ENCODE results near the gene MCC. TPM values are rescaled to one million over a fixed set of nuclear protein-coding genes. Genes with fewer than 3 reads are reported as not detected.

MCC gene
- total RNA-seq, 1 experiment from 2014 or later: 0.41 TPM

GRCh38 chr5:113242481-113243348, 245.5 kb downstream of the MCC start:
- BruUV-seq (replicated peaks): no TSS peak
- intact Hi-C loops (cut with micrococcal nuclease; ENCODE audit: unreplicated experiment): no loop called here
- ChIA-PET CTCF (no interaction called here), POLR2A (interaction anchor here (0.6 kb wide), 1 partner anchor 506 kb away, joined by 3 read pairs; no protein-coding TSS in a partner anchor)
- Histone ChIP-seq H3K27ac (ENCODE audit: low read length) (no peak overlapping the region), H3K4me1 (ENCODE audit: control insufficient read depth, insufficient read depth, low read length) (no peaks in the 10 kb centered on the region), H3K4me3 (ENCODE audit: low read depth in 2 of 2, low read length in 2 of 2) (no peak overlapping the region), H3K27me3 (ENCODE audit: control insufficient read depth, insufficient read depth, low read length) (0 out of 2 replicates have a peak, but pooled peaks cover 9% of the 10 kb centered on the region), H3K36me3 (ENCODE audit: control insufficient read depth, insufficient read depth, low read length) (no peaks in the 10 kb centered on the region), H3K9me3 (ENCODE audit: control insufficient read depth, insufficient read depth, low read depth, low read length) (no peaks in the 10 kb centered on the region)
- in situ Hi-C loops (cut with HindIII; ENCODE audit: low pct_unique_long_range_greater_than_20kb, low sequenced_read_pairs): no loop called here
- no peak for TF ChIP-seq TCF7L2 (IDR thresholded peaks at IDR 0.05; ENCODE audit: low read depth, low read length)
- TF ChIP-seq, protein P1, sequence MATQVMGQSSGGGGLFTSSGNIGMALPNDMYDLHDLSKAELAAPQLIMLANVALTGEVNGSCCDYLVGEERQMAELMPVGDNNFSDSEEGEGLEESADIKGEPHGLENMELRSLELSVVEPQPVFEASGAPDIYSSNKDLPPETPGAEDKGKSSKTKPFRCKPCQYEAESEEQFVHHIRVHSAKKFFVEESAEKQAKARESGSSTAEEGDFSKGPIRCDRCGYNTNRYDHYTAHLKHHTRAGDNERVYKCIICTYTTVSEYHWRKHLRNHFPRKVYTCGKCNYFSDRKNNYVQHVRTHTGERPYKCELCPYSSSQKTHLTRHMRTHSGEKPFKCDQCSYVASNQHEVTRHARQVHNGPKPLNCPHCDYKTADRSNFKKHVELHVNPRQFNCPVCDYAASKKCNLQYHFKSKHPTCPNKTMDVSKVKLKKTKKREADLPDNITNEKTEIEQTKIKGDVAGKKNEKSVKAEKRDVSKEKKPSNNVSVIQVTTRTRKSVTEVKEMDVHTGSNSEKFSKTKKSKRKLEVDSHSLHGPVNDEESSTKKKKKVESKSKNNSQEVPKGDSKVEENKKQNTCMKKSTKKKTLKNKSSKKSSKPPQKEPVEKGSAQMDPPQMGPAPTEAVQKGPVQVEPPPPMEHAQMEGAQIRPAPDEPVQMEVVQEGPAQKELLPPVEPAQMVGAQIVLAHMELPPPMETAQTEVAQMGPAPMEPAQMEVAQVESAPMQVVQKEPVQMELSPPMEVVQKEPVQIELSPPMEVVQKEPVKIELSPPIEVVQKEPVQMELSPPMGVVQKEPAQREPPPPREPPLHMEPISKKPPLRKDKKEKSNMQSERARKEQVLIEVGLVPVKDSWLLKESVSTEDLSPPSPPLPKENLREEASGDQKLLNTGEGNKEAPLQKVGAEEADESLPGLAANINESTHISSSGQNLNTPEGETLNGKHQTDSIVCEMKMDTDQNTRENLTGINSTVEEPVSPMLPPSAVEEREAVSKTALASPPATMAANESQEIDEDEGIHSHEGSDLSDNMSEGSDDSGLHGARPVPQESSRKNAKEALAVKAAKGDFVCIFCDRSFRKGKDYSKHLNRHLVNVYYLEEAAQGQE (IDR thresholded peaks at IDR 0.05; ENCODE audit: insufficient read depth in 1 of 2, low read depth in 2 of 2, low read length in 1 of 2): no peak
- no peak for TF ChIP-seq SIN3A (IDR thresholded peaks at IDR 0.05; ENCODE audit: borderline replicate concordance, insufficient read depth, low read depth, low read length)
- TF ChIP-seq, protein P2, sequence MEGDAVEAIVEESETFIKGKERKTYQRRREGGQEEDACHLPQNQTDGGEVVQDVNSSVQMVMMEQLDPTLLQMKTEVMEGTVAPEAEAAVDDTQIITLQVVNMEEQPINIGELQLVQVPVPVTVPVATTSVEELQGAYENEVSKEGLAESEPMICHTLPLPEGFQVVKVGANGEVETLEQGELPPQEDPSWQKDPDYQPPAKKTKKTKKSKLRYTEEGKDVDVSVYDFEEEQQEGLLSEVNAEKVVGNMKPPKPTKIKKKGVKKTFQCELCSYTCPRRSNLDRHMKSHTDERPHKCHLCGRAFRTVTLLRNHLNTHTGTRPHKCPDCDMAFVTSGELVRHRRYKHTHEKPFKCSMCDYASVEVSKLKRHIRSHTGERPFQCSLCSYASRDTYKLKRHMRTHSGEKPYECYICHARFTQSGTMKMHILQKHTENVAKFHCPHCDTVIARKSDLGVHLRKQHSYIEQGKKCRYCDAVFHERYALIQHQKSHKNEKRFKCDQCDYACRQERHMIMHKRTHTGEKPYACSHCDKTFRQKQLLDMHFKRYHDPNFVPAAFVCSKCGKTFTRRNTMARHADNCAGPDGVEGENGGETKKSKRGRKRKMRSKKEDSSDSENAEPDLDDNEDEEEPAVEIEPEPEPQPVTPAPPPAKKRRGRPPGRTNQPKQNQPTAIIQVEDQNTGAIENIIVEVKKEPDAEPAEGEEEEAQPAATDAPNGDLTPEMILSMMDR (IDR thresholded peaks at IDR 0.05): no peak
- no peak for TF ChIP-seq POLR2AphosphoS5 (IDR thresholded peaks at IDR 0.05; ENCODE audit: low read depth, low read length)
- no peak for ATAC-seq
- DNase-seq (ENCODE audit: low read depth, low spot score): no peak

- H3K36me3 ChIP-seq (ENCODE audit: control insufficient read depth, insufficient read depth, low read length): no peaks in the 10 kb centered on the region
- no peak for ATAC-seq
- BruUV-seq (replicated peaks): no TSS peak
- H3K4me1 ChIP-seq (ENCODE audit: control insufficient read depth, insufficient read depth, low read length): no peaks in the 10 kb centered on the region
- H3K27me3 ChIP-seq (ENCODE audit: control insufficient read depth, insufficient read depth, low read length): 0 out of 2 replicates have a peak, but pooled peaks cover 2% of the 10 kb centered on the region
- no peak overlapping the region for H3K4me3 ChIP-seq (ENCODE audit: low read depth in 2 of 2, low read length in 2 of 2)
- in situ Hi-C loops (cut with HindIII; ENCODE audit: low pct_unique_long_range_greater_than_20kb, low sequenced_read_pairs): no loop called here
- intact Hi-C loops (cut with micrococcal nuclease; ENCODE audit: unreplicated experiment): no loop called here
- ChIA-PET POLR2A (interaction anchor here (0.6 kb wide), 1 partner anchor 199 kb away, joined by 6 read pairs; no protein-coding TSS in a partner anchor), CTCF (no interaction called here)
- no peak for TF ChIP-seq SIN3A (IDR thresholded peaks at IDR 0.05; ENCODE audit: borderline replicate concordance, insufficient read depth, low read depth, low read length)
- H3K9me3 ChIP-seq (ENCODE audit: control insufficient read depth, insufficient read depth, low read depth, low read length): no peaks in the 10 kb centered on the region
- H3K27ac ChIP-seq (ENCODE audit: low read length): no peak overlapping the region
- DNase-seq (ENCODE audit: low read depth, low spot score): no peak
These were observed 247.1 kb downstream of the MCC start for GRCh38 chr5:113240951-113241726.

Data from Panc1 (cell line).